Parathyroid adenoma (tissue), 2 donors: ENCODE measurements around the gene ZC3H4.

Experiments
- H2AFZ ChIP-seq: fragments of 300-600 bp; sonication (generic); one replicate; pipeline ENCODE4 v1.7.0; 2017; ENCODE audit warnings: antibody characterized with exemption, mild to moderate bottlenecking
- H3K27ac ChIP-seq: fragments of 300-600 bp; sonication (generic); one replicate; pipeline ENCODE4 v1.7.0; 2017
- H3K27me3 ChIP-seq: fragments of 300-600 bp; sonication (generic); one replicate; pipeline ENCODE4 v1.7.0; 2017; ENCODE audit warnings: low read length; ENCODE audit not compliant: control insufficient read depth, insufficient read depth
- H3K36me3 ChIP-seq: fragments of 300-600 bp; sonication (generic); one replicate; pipeline ENCODE4 v1.7.0; 2017; ENCODE audit warnings: low read length; ENCODE audit not compliant: control insufficient read depth, insufficient read depth
- H3K4me1 ChIP-seq: fragments of 300-600 bp; sonication (generic); one replicate; pipeline ENCODE4 v1.7.0; 2017; ENCODE audit warnings: control low read depth
- H3K4me2 ChIP-seq: fragments of 300-600 bp; sonication (generic); one replicate; pipeline ENCODE4 v1.7.0; 2017; ENCODE audit warnings: low read length
- H3K4me3 ChIP-seq: fragments of 300-600 bp; sonication (generic); one replicate; pipeline ENCODE4 v1.7.0; 2017; ENCODE audit warnings: low read depth, low read length
- H3K79me2 ChIP-seq: fragments of 300-600 bp; sonication (generic); one replicate; pipeline ENCODE4 v1.7.0; 2017; ENCODE audit warnings: control low read depth
- H3K9ac ChIP-seq: fragments of 300-600 bp; sonication (generic); one replicate; pipeline ENCODE4 v1.7.0; 2017; ENCODE audit warnings: mild to moderate bottlenecking
- H3K9me3 ChIP-seq: fragments of 300-600 bp; sonication (generic); one replicate; pipeline ENCODE4 v1.7.0; 2017; ENCODE audit warnings: low read length; ENCODE audit not compliant: control insufficient read depth
- CTCF ChIP-seq: fragments of 300-600 bp; sonication (generic); IDR thresholded peaks from one replicate; pipeline ENCODE4 v1.7.0; 2017; ENCODE audit warnings: antibody characterized with exemption, mild to moderate bottlenecking
- donor health status: primary hyperparathyroidism.

ZC3H4 gene

GRCh38 chr19:47035127-47036096 lies 78.2 kb downstream of the ZC3H4 start:
- no peaks in the 10 kb centered on the region for H3K27me3 ChIP-seq
- no peaks in the 10 kb centered on the region for H3K9me3 ChIP-seq
- peak overlapping the region; percentile 89 for H3K4me2 ChIP-seq
- TF ChIP-seq CTCF, result peak; percentile 98
- H3K4me1 ChIP-seq, result peaks cover 8% of the 10 kb centered on the region
- no peaks in the 10 kb centered on the region for H3K36me3 ChIP-seq
- H3K4me3 ChIP-seq, result peak overlapping the region; percentile 67
- H2AFZ ChIP-seq, result peak overlapping the region; percentile 99
- no peak overlapping the region for H3K27ac ChIP-seq
- H3K9ac ChIP-seq, result no peak overlapping the region
- H3K79me2 ChIP-seq, result no peaks in the 10 kb centered on the region

GRCh38 chr19:47032171-47032811 lies 81.3 kb downstream of the ZC3H4 start:
- no peak overlapping the region for H3K4me2 ChIP-seq
- H3K4me3 ChIP-seq, result no peak overlapping the region
- H3K4me1 ChIP-seq, result peaks cover 8% of the 10 kb centered on the region
- no peaks in the 10 kb centered on the region for H3K79me2 ChIP-seq
- no peak overlapping the region for H2AFZ ChIP-seq
- no peaks in the 10 kb centered on the region for H3K27me3 ChIP-seq
- H3K9ac ChIP-seq, result no peak overlapping the region
- H3K27ac ChIP-seq, result no peak overlapping the region
- TF ChIP-seq CTCF, result peak; percentile 87
- H3K9me3 ChIP-seq, result no peaks in the 10 kb centered on the region
- no peaks in the 10 kb centered on the region for H3K36me3 ChIP-seq

- Histone ChIP-seq H3K4me3 (no peak overlapping the region), H3K9me3 (no peaks in the 10 kb centered on the region), H3K79me2 (no peaks in the 10 kb centered on the region), H3K36me3 (no peaks in the 10 kb centered on the region), H3K4me2 (no peak overlapping the region), H3K27me3 (no peaks in the 10 kb centered on the region), H3K27ac (no peak overlapping the region), H2AFZ (no peak overlapping the region), H3K4me1 (no peaks in the 10 kb centered on the region), H3K9ac (no peak overlapping the region)
- no peak for TF ChIP-seq CTCF
Measured at GRCh38 chr19:47028195-47028601, 85.4 kb downstream of the ZC3H4 start.

GRCh38 chr19:47027586-47028088 lies 85.9 kb downstream of the ZC3H4 start:
- no peak overlapping the region for H3K27ac ChIP-seq
- no peaks in the 10 kb centered on the region for H3K9me3 ChIP-seq
- H3K4me2 ChIP-seq, result no peak overlapping the region
- H3K4me1 ChIP-seq, result no peaks in the 10 kb centered on the region
- no peak for TF ChIP-seq CTCF
- no peak overlapping the region for H2AFZ ChIP-seq
- no peak overlapping the region for H3K4me3 ChIP-seq
- H3K27me3 ChIP-seq, result no peaks in the 10 kb centered on the region
- H3K9ac ChIP-seq, result no peak overlapping the region
- H3K36me3 ChIP-seq, result no peaks in the 10 kb centered on the region
- no peaks in the 10 kb centered on the region for H3K79me2 ChIP-seq
